Measurements from ENCODE around the gene RASGRP1. TPM values are rescaled to one million over a fixed set of nuclear protein-coding genes. Genes with fewer than 3 reads are reported as not detected.

RASGRP1 gene
- total and polyA plus RNA-seq, 2 donors (not counting 1 experiment from before 2014, with no cell fraction given): 1.6 TPM; not detected in 1

GRCh38 chr15:38503496-38503895, 61.1 kb downstream of the RASGRP1 start:
- Histone ChIP-seq H3K36me3 (ENCODE audit: control insufficient read depth, insufficient read depth, low read length) (no peaks in the 10 kb centered on the region), H4K20me1 (ENCODE audit: control insufficient read depth, extremely low read depth, insufficient read depth, low read length) (no peaks in the 10 kb centered on the region), H3K9me3 (ENCODE audit: control insufficient read depth, insufficient read depth, low read depth, low read length) (no peaks in the 10 kb centered on the region), H3K9ac (ENCODE audit: insufficient read depth, low read length) (no peak overlapping the region), H3K4me3 (replicated peaks in 1 of 4; ENCODE audit: control extremely low read depth in 1 of 4, insufficient read depth in 1 of 4, low read depth in 3 of 4, low read length in 4 of 4) (no peak overlapping the region), H3K27ac (ENCODE audit: insufficient read depth, low read length) (no peak overlapping the region), H3K4me2 (ENCODE audit: extremely low read depth, insufficient read depth, low read length) (no peak overlapping the region), H3K79me2 (ENCODE audit: control insufficient read depth, insufficient read depth, low read length) (no peaks in the 10 kb centered on the region), H2AFZ (ENCODE audit: low read length) (no peak overlapping the region), H3K27me3 (ENCODE audit: control insufficient read depth, insufficient read depth, low read length) (no peaks in the 10 kb centered on the region), H3K4me1 (ENCODE audit: control insufficient read depth, extremely low read depth, insufficient read depth, low read length) (no peaks in the 10 kb centered on the region)
- no peak for DNase-seq (ENCODE audit: low read depth in 2 of 2)
- TF ChIP-seq CTCF (conservative IDR thresholded peaks at IDR 0.05 in 1 of 2, IDR thresholded peaks at IDR 0.05 in 1 of 2; ENCODE audit: low read depth in 1 of 2, low read length in 2 of 2) (no peak), EZH2 (IDR thresholded peaks at IDR 0.05; ENCODE audit: low read length, missing control alignments) (no peak)

DNA sequence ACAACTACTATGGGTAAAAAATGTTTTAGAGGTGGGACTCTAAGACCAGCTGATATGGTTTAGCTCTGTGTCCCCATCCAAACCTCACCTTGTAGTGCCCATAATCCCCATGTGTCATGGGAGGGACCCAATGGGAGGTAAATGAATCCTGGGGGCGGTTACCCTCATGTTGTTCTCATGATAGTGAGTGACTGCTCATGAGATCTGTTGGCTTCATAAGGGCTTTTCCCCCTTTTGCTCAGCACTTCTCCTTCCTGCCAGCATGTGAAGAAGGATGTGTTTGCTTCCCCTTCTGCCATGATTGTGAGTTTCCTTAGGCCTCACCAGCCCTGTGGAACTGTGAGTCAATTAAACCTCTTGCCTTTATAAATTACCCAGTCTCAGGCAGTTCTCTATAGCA, 65.0 kb downstream of the RASGRP1 start:
- Histone ChIP-seq H3K9ac (ENCODE audit: insufficient read depth, low read length) (no peak overlapping the region), H3K4me3 (replicated peaks in 1 of 4; ENCODE audit: control extremely low read depth in 1 of 4, insufficient read depth in 1 of 4, low read depth in 3 of 4, low read length in 4 of 4) (no peak overlapping the region), H3K4me2 (ENCODE audit: extremely low read depth, insufficient read depth, low read length) (no peak overlapping the region), H3K27me3 (ENCODE audit: control insufficient read depth, insufficient read depth, low read length) (no peaks in the 10 kb centered on the region), H3K27ac (ENCODE audit: insufficient read depth, low read length) (no peak overlapping the region), H3K4me1 (ENCODE audit: control insufficient read depth, extremely low read depth, insufficient read depth, low read length) (no peaks in the 10 kb centered on the region), H2AFZ (ENCODE audit: low read length) (no peak overlapping the region), H3K9me3 (ENCODE audit: control insufficient read depth, insufficient read depth, low read depth, low read length) (no peaks in the 10 kb centered on the region), H3K36me3 (ENCODE audit: control insufficient read depth, insufficient read depth, low read length) (no peaks in the 10 kb centered on the region), H4K20me1 (ENCODE audit: control insufficient read depth, extremely low read depth, insufficient read depth, low read length) (no peaks in the 10 kb centered on the region), H3K79me2 (ENCODE audit: control insufficient read depth, insufficient read depth, low read length) (no peaks in the 10 kb centered on the region)
- TF ChIP-seq EZH2 (IDR thresholded peaks at IDR 0.05; ENCODE audit: low read length, missing control alignments) (no peak), CTCF (conservative IDR thresholded peaks at IDR 0.05 in 1 of 2, IDR thresholded peaks at IDR 0.05 in 1 of 2; ENCODE audit: low read depth in 1 of 2, low read length in 2 of 2) (no peak)
- no peak for DNase-seq (ENCODE audit: low read depth in 2 of 2)

GRCh38 chr15:38496151-38496550, 68.5 kb downstream of the RASGRP1 start:
- Histone ChIP-seq H3K4me1 (ENCODE audit: control insufficient read depth, extremely low read depth, insufficient read depth, low read length) (no peaks in the 10 kb centered on the region), H3K36me3 (ENCODE audit: control insufficient read depth, insufficient read depth, low read length) (no peaks in the 10 kb centered on the region), H4K20me1 (ENCODE audit: control insufficient read depth, extremely low read depth, insufficient read depth, low read length) (no peaks in the 10 kb centered on the region), H3K9me3 (ENCODE audit: control insufficient read depth, insufficient read depth, low read depth, low read length) (no peaks in the 10 kb centered on the region), H3K79me2 (ENCODE audit: control insufficient read depth, insufficient read depth, low read length) (no peaks in the 10 kb centered on the region), H3K27me3 (ENCODE audit: control insufficient read depth, insufficient read depth, low read length) (no peaks in the 10 kb centered on the region), H3K9ac (ENCODE audit: insufficient read depth, low read length) (no peak overlapping the region), H3K4me2 (ENCODE audit: extremely low read depth, insufficient read depth, low read length) (no peak overlapping the region), H2AFZ (ENCODE audit: low read length) (no peak overlapping the region), H3K4me3 (replicated peaks in 1 of 4; ENCODE audit: control extremely low read depth in 1 of 4, insufficient read depth in 1 of 4, low read depth in 3 of 4, low read length in 4 of 4) (no peak overlapping the region), H3K27ac (ENCODE audit: insufficient read depth, low read length) (no peak overlapping the region)
- TF ChIP-seq EZH2 (IDR thresholded peaks at IDR 0.05; ENCODE audit: low read length, missing control alignments) (no peak), CTCF (conservative IDR thresholded peaks at IDR 0.05 in 1 of 2, IDR thresholded peaks at IDR 0.05 in 1 of 2; ENCODE audit: low read depth in 1 of 2, low read length in 2 of 2) (no peak)
- no peak for DNase-seq (ENCODE audit: low read depth in 2 of 2)

Measured in fibroblast of lung (primary cell).